ENCODE data around the gene MRRF. TPM values are rescaled to one million over a fixed set of nuclear protein-coding genes. Genes with fewer than 3 reads are reported as not detected.

Gene MRRF
- total RNA-seq, 3 donors from 2014 or later (not counting 1 experiment from before 2014, with no cell fraction given): 17.7 to 29.9 (median 21.3) TPM

DNA sequence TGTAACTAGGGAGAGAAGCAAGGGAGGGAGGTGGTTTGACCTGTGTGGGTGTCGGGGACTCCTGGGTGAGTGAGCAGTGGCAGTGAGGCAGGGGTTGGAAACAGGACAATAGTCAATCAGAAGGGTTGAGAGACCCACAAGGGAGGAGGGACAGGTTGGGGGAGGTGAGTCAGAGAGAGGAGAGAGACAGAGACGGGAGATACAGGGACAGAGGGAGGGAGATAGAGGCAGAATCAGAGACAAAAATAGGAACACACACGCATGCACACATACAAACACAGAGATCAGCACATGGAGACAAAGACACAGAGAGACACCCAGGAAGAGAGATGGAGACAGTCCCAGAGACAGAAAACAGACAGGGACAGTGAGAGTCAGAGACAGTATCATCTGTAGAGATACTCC lies 66.8 kb downstream of the MRRF start:
- intact Hi-C loops (cut with micrococcal nuclease): no loop called here
- H3K4me3 Mint-ChIP-seq: no peak overlapping the region
- Histone ChIP-seq H3K36me3 (ENCODE audit: control insufficient read depth, insufficient read depth, low read length) (peaks cover 3% of the 10 kb centered on the region), H3K27ac (ENCODE audit: low read length) (no peak overlapping the region), H3K4me1 (ENCODE audit: control insufficient read depth, insufficient read depth, low read length) (no peaks in the 10 kb centered on the region), H3K4me3 (ENCODE audit: low read length) (no peak overlapping the region), H3K27me3 (ENCODE audit: control insufficient read depth, insufficient read depth, low read length) (no peaks in the 10 kb centered on the region), H3K9me3 (ENCODE audit: control insufficient read depth, insufficient read depth, low read length) (no peaks in the 10 kb centered on the region)
- no peaks in the 10 kb centered on the region for H3K36me3 Mint-ChIP-seq
- H3K27ac Mint-ChIP-seq: peak overlapping the region in 1 of 2 donors; percentile 13
- no peaks in the 10 kb centered on the region for H3K4me1 Mint-ChIP-seq
- H3K9me3 Mint-ChIP-seq: no peaks in the 10 kb centered on the region
- no peaks in the 10 kb centered on the region for H3K27me3 Mint-ChIP-seq (ENCODE audit: low read depth in 2 of 2)
- WGBS (ENCODE audit: insufficient coverage): 93% methylated on average over 3 of the region's 3 CpGs
- no peak for DNase-seq
- ATAC-seq: no peak
- TF ChIP-seq, protein P1, sequence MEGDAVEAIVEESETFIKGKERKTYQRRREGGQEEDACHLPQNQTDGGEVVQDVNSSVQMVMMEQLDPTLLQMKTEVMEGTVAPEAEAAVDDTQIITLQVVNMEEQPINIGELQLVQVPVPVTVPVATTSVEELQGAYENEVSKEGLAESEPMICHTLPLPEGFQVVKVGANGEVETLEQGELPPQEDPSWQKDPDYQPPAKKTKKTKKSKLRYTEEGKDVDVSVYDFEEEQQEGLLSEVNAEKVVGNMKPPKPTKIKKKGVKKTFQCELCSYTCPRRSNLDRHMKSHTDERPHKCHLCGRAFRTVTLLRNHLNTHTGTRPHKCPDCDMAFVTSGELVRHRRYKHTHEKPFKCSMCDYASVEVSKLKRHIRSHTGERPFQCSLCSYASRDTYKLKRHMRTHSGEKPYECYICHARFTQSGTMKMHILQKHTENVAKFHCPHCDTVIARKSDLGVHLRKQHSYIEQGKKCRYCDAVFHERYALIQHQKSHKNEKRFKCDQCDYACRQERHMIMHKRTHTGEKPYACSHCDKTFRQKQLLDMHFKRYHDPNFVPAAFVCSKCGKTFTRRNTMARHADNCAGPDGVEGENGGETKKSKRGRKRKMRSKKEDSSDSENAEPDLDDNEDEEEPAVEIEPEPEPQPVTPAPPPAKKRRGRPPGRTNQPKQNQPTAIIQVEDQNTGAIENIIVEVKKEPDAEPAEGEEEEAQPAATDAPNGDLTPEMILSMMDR (IDR thresholded peaks at IDR 0.05): no peak

GRCh38 chr9:122332083-122332482 lies 67.4 kb downstream of the MRRF start:
- no peaks in the 10 kb centered on the region for H3K4me1 ChIP-seq (ENCODE audit: control insufficient read depth, insufficient read depth, low read length)
- no peak overlapping the region for H3K4me3 Mint-ChIP-seq
- H3K27me3 ChIP-seq (ENCODE audit: control insufficient read depth, insufficient read depth, low read length): no peaks in the 10 kb centered on the region
- no peak overlapping the region for H3K4me3 ChIP-seq (ENCODE audit: low read length)
- H3K9me3 ChIP-seq (ENCODE audit: control insufficient read depth, insufficient read depth, low read length): no peaks in the 10 kb centered on the region
- TF ChIP-seq, protein P1 (IDR thresholded peaks at IDR 0.05): no peak
- peak overlapping the region in 1 of 2 donors; percentile 13 for H3K27ac Mint-ChIP-seq
- peaks cover 3% of the 10 kb centered on the region for H3K36me3 ChIP-seq (ENCODE audit: control insufficient read depth, insufficient read depth, low read length)
- H3K27me3 Mint-ChIP-seq (ENCODE audit: low read depth in 2 of 2): no peaks in the 10 kb centered on the region
- no peaks in the 10 kb centered on the region for H3K4me1 Mint-ChIP-seq
- no peaks in the 10 kb centered on the region for H3K36me3 Mint-ChIP-seq
- 20% methylated on average over 5 of the region's 6 CpGs for whole genome bisulfite sequencing (ENCODE audit: insufficient coverage)
- H3K9me3 Mint-ChIP-seq: no peaks in the 10 kb centered on the region
- no peak overlapping the region for H3K27ac ChIP-seq (ENCODE audit: low read length)
- no peak for ATAC-seq
- DNase-seq: no peak
- intact Hi-C loops (cut with micrococcal nuclease): no loop called here

DNA sequence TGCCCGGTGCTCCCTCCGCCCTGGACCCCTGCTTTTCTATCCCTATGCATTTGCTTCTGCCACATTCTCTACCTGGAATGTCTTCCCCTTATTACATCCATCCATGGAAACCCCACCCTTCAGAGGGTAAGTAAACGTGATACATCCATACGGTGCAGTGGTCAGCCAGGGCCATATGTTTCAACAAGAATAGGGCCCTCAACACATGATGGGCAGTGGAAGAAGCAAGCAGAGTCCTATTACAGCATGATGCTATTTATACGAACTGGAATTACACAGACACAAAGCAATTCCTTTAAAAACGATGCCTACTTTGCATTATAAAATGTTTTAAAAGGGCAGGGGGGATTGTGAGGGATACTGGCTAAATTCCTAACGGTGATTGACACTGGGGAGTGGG lies 68.0 kb downstream of the MRRF start:
- intact Hi-C loops (cut with micrococcal nuclease): no loop called here
- ATAC-seq (no peak), DNase-seq (no peak)
- Mint-ChIP-seq H3K27me3 (ENCODE audit: low read depth in 2 of 2) (no peaks in the 10 kb centered on the region), H3K36me3 (no peaks in the 10 kb centered on the region), H3K4me3 (no peak overlapping the region), H3K27ac (no peak overlapping the region), H3K9me3 (no peaks in the 10 kb centered on the region), H3K4me1 (no peaks in the 10 kb centered on the region)
- 75% methylated on average over 6 of the region's 7 CpGs for WGBS (ENCODE audit: insufficient coverage)
- TF ChIP-seq, protein P1 (IDR thresholded peaks at IDR 0.05): no peak
- Histone ChIP-seq H3K27me3 (ENCODE audit: control insufficient read depth, insufficient read depth, low read length) (no peaks in the 10 kb centered on the region), H3K9me3 (ENCODE audit: control insufficient read depth, insufficient read depth, low read length) (no peaks in the 10 kb centered on the region), H3K27ac (ENCODE audit: low read length) (no peak overlapping the region), H3K36me3 (ENCODE audit: control insufficient read depth, insufficient read depth, low read length) (no peaks in the 10 kb centered on the region), H3K4me3 (ENCODE audit: low read length) (no peak overlapping the region), H3K4me1 (ENCODE audit: control insufficient read depth, insufficient read depth, low read length) (no peaks in the 10 kb centered on the region)

- H3K4me1 Mint-ChIP-seq: no peaks in the 10 kb centered on the region
- H3K27me3 ChIP-seq (ENCODE audit: control insufficient read depth, insufficient read depth, low read length): no peaks in the 10 kb centered on the region
- intact Hi-C loops (cut with micrococcal nuclease): no loop called here
- no peaks in the 10 kb centered on the region for H3K27me3 Mint-ChIP-seq (ENCODE audit: low read depth in 2 of 2)
- no peak overlapping the region for H3K27ac ChIP-seq (ENCODE audit: low read length)
- H3K9me3 Mint-ChIP-seq: no peaks in the 10 kb centered on the region
- H3K4me3 ChIP-seq (ENCODE audit: low read length): no peak overlapping the region
- ATAC-seq (no peak), DNase-seq (no peak)
- no peak overlapping the region for H3K27ac Mint-ChIP-seq
- H3K36me3 Mint-ChIP-seq: no peaks in the 10 kb centered on the region
- WGBS (ENCODE audit: insufficient coverage): 71% methylated on average over 7 of the region's 10 CpGs
- H3K4me3 Mint-ChIP-seq: no peak overlapping the region
- no peaks in the 10 kb centered on the region for H3K4me1 ChIP-seq (ENCODE audit: control insufficient read depth, insufficient read depth, low read length)
- TF ChIP-seq, protein P1 (IDR thresholded peaks at IDR 0.05): no peak
- H3K36me3 ChIP-seq (ENCODE audit: control insufficient read depth, insufficient read depth, low read length): no peaks in the 10 kb centered on the region
- H3K9me3 ChIP-seq (ENCODE audit: control insufficient read depth, insufficient read depth, low read length): no peaks in the 10 kb centered on the region
Measured at GRCh38 chr9:122333169-122333808, 68.6 kb downstream of the MRRF start.

All from natural killer cell (primary cell).